PC-3 (cell line): ENCODE measurements around the gene CATSPERB.

Source experiments
- EZH2 ChIP-seq: fragments of 300-600 bp; sonication (generic); IDR thresholded peaks from one replicate; pipeline ENCODE4 v1.6.1; 2017; ENCODE audit warnings: antibody characterized with exemption, mild to moderate bottlenecking, low read length; ENCODE audit not compliant: unreplicated experiment
- TF ChIP-seq, protein P1 (sequence below): fragments of 300-600 bp; sonication (generic); conservative IDR thresholded peaks from 2 replicates; pipeline ENCODE4 v1.5.1; 2017; ENCODE audit warnings: antibody characterized with exemption, low read depth, mild to moderate bottlenecking, low read length

DNA sequence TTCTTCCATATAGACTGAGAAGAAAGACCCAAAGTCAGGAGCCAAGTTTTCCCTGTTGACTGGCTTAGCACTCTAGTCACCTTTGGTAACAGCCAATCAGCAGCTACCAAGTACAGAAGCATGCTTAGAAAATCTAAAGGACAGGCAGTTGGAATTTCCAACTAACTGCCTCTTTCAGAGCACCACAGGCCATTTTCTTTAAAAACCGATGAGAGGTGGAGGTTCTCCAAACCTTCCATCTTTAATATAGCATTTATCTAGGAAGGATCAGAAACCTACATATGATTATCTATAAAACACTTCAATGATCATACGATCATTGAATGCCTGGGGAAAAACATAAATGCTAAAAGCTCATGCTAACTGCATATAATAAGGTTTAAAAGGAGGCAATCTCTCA lies at the start of gene CATSPERB:
- TF ChIP-seq, protein P1, sequence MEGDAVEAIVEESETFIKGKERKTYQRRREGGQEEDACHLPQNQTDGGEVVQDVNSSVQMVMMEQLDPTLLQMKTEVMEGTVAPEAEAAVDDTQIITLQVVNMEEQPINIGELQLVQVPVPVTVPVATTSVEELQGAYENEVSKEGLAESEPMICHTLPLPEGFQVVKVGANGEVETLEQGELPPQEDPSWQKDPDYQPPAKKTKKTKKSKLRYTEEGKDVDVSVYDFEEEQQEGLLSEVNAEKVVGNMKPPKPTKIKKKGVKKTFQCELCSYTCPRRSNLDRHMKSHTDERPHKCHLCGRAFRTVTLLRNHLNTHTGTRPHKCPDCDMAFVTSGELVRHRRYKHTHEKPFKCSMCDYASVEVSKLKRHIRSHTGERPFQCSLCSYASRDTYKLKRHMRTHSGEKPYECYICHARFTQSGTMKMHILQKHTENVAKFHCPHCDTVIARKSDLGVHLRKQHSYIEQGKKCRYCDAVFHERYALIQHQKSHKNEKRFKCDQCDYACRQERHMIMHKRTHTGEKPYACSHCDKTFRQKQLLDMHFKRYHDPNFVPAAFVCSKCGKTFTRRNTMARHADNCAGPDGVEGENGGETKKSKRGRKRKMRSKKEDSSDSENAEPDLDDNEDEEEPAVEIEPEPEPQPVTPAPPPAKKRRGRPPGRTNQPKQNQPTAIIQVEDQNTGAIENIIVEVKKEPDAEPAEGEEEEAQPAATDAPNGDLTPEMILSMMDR, result no peak
- TF ChIP-seq EZH2, result no peak
